ENCODE measurements around the gene METRNL.
"Not testable (repeated sequence)": the region's sequence is repeated elsewhere in the genome, so short reads cannot be mapped to it uniquely, and the experiment has no call there.

The METRNL gene, protein sequence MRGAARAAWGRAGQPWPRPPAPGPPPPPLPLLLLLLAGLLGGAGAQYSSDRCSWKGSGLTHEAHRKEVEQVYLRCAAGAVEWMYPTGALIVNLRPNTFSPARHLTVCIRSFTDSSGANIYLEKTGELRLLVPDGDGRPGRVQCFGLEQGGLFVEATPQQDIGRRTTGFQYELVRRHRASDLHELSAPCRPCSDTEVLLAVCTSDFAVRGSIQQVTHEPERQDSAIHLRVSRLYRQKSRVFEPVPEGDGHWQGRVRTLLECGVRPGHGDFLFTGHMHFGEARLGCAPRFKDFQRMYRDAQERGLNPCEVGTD

DNA sequence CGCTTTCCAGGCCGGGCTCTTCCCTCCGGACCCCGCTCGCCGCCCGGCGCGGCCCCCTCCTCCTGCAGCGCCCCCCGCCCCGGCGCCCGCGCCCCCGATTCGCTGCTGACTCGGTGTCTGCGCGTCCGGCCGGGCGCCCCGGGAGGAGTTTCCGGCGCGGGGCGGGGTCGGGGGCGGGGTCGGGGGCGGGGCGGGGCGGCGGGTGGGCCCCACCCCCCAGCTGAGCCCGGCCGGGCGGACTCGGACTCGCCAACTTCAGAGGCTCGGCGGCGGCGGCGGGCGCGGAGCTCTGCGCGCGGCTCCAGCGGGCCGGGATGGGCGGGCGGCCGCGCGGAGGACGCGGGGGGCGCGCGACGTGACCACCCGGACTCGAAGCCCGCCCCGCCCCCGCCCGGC is at the start of gene METRNL:
Gene METRNL, plus strand, starts transcription at position 258 of the 396 bp plus-strand sequence. CDS start 207 bp downstream, outside the sequence.
- peaks cover 24% of the 10 kb centered on the region for H3K4me1 Mint-ChIP-seq (ENCODE audit: low read depth)
- H3K27ac Mint-ChIP-seq = no peak within 1 kb of the TSS
- no peaks in the 10 kb centered on the region for H3K36me3 Mint-ChIP-seq
- no peak within 1 kb of the TSS for H3K4me3 Mint-ChIP-seq
- H3K27me3 Mint-ChIP-seq = no peaks in the 10 kb centered on the region
- no peaks in the 10 kb centered on the region for H3K9me3 Mint-ChIP-seq (ENCODE audit: low read depth)

- H3K36me3 Mint-ChIP-seq = peaks cover 2% of the 10 kb centered on the region
- H3K27me3 Mint-ChIP-seq = no peaks in the 10 kb centered on the region
- H3K27ac Mint-ChIP-seq = no peak overlapping the region
- H3K9me3 Mint-ChIP-seq (ENCODE audit: low read depth) = no peaks in the 10 kb centered on the region
- H3K4me3 Mint-ChIP-seq = no peak overlapping the region
- H3K4me1 Mint-ChIP-seq (ENCODE audit: low read depth) = peaks cover 22% of the 10 kb centered on the region
These were observed 49.0 kb upstream of the METRNL start for GRCh38 chr17:83030432-83030831.

DNA sequence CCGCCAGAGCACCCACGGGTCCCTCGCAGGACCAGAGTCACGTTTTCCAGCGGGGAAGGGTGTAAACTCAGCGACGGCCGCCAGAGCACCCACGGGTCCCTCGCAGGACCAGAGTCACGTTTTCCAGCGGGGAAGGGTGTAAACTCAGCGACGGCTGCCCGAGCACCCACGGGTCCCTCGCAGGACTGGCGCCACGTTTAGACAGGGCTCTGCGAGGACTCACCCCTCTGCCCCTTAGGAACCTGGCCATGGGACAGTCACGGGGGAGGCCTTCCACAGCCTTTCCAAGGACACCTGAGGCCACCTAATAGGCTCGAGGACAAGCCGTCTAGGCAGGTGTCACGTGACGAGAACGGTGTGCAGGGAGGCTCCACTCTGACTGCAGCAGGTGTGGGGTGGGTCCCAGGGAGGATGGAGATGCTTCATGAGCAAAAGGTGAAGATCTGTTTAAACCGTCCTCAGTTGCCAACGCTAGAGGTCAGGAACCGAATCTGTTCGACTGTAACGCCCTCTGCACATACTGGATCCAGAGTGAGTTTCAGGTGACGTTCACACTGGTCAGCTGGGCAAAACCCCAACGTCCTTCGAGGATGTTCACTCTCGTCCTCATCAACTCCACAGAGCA is 48.0 kb upstream of the METRNL start:
- H3K27me3 Mint-ChIP-seq = no peaks in the 10 kb centered on the region
- H3K4me3 Mint-ChIP-seq = no peak overlapping the region
- peaks cover 12% of the 10 kb centered on the region for H3K4me1 Mint-ChIP-seq (ENCODE audit: low read depth)
- H3K27ac Mint-ChIP-seq = no peak overlapping the region
- H3K36me3 Mint-ChIP-seq = peaks cover 7% of the 10 kb centered on the region
- H3K9me3 Mint-ChIP-seq (ENCODE audit: low read depth) = no peaks in the 10 kb centered on the region

GRCh38 chr17:83031946-83032451 is 47.4 kb upstream of the METRNL start:
- H3K4me1 Mint-ChIP-seq (ENCODE audit: low read depth) = peaks cover 10% of the 10 kb centered on the region
- not testable (repeated sequence) for H3K27ac Mint-ChIP-seq; H3K4me3 Mint-ChIP-seq; H3K9me3 Mint-ChIP-seq (ENCODE audit: low read depth); H3K27me3 Mint-ChIP-seq
- peaks cover 12% of the 10 kb centered on the region for H3K36me3 Mint-ChIP-seq

- Mint-ChIP-seq H3K9me3 (ENCODE audit: low read depth) (no peaks in the 10 kb centered on the region), H3K27me3 (no peaks in the 10 kb centered on the region), H3K4me3 (no peak overlapping the region), H3K27ac (no peak overlapping the region), H3K4me1 (ENCODE audit: low read depth) (peaks cover 5% of the 10 kb centered on the region), H3K36me3 (peaks cover 12% of the 10 kb centered on the region)
These were observed 46.6 kb upstream of the METRNL start for GRCh38 chr17:83032781-83033180.

DNA sequence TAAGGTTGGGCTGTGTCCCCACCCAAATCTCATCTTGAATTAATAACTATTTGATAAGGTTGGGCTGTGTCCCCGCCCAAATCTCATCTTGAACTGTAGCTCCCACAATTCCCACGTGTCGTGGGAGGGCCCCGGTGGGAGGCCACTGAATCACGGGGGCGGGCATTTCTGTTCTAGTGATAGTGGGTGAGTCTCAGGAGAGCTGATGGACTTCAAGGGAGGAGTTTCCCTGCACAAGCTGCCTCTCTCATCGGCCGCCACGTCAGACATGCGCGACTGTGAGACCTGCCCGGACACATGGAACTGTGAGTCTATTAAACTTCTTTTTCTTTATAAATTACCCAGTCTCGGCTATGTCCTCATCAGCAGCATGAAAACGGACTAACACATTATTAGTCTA is 44.9 kb upstream of the METRNL start:
- no peaks in the 10 kb centered on the region for H3K9me3 Mint-ChIP-seq (ENCODE audit: low read depth)
- H3K36me3 Mint-ChIP-seq = peaks cover 14% of the 10 kb centered on the region
- H3K4me1 Mint-ChIP-seq (ENCODE audit: low read depth) = peaks cover 1% of the 10 kb centered on the region
- H3K27ac Mint-ChIP-seq = no peak overlapping the region
- no peak overlapping the region for H3K4me3 Mint-ChIP-seq
- H3K27me3 Mint-ChIP-seq = no peaks in the 10 kb centered on the region

DNA sequence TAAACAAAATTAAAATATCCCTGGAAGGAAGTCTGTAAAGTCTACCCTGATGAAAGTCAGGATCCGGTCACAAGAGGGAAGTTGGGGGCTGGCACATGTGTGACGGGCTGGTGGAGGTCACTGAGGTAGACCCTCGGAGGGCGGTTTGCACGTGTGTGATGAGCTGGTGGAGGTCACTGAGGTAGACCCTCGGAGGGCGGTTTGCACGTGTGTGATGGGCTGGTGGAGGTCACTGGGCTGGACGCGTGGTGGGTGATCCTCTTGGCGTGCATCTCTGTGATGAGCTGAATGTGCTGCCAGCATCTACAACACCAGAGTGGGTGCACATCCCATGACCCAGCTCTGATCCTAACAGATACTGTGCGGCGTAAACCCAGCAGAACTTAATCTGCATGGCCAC is 43.7 kb upstream of the METRNL start:
- Mint-ChIP-seq H3K4me1 (ENCODE audit: low read depth) (no peaks in the 10 kb centered on the region), H3K27ac (no peak overlapping the region), H3K27me3 (no peaks in the 10 kb centered on the region), H3K9me3 (ENCODE audit: low read depth) (no peaks in the 10 kb centered on the region), H3K36me3 (peaks cover 19% of the 10 kb centered on the region), H3K4me3 (no peak overlapping the region)

DNA sequence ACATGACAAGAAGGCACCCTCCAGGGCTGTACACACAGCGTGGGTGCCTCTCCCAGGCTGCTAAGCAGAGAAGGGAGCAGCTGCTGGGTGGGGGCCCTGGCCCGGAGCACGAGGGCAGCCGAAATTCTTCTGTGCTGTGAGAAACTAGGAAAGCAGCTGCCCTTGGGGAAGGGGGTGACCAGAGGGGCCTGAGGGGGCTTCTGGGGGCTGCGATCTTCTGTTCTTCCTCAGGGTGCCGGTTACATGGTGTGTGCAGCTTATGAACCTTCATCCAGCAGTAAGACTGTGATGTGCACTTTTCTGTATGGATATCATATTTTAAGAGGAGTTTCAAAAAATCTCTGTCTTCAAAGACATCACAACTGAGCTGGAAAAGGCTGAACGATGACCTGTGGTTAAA is 43.2 kb upstream of the METRNL start:
- Mint-ChIP-seq H3K27me3 (no peaks in the 10 kb centered on the region), H3K36me3 (peaks cover 22% of the 10 kb centered on the region), H3K27ac (no peak overlapping the region), H3K4me3 (no peak overlapping the region), H3K9me3 (ENCODE audit: low read depth) (peaks cover 3% of the 10 kb centered on the region), H3K4me1 (ENCODE audit: low read depth) (no peaks in the 10 kb centered on the region)

DNA sequence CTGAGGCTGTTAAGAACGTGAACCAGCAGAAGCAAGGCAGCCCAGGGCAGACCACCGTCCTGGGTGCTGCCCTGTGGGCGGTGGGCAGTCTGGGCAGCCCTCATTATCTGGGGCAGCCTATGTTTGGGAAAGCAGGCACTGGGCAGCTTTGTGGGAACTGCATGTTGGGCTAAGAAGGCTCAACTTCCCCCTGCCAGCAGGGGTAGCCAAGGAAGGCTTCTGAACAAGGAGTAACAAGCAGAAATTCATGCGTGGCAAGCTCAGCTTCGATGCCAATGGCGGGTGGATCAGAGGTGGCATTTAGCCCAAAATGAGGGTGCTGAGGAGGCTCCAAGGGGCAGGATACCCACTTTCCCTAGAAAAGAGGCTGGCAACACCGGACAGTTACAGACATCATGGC is 42.7 kb upstream of the METRNL start:
- Mint-ChIP-seq H3K36me3 (peaks cover 27% of the 10 kb centered on the region), H3K27me3 (no peaks in the 10 kb centered on the region), H3K4me1 (ENCODE audit: low read depth) (no peaks in the 10 kb centered on the region), H3K4me3 (no peak overlapping the region), H3K9me3 (ENCODE audit: low read depth) (peaks cover 4% of the 10 kb centered on the region), H3K27ac (no peak overlapping the region)

- Mint-ChIP-seq H3K27ac (no peak overlapping the region), H3K27me3 (no peaks in the 10 kb centered on the region), H3K4me3 (no peak overlapping the region), H3K9me3 (ENCODE audit: low read depth) (peaks cover 5% of the 10 kb centered on the region), H3K36me3 (peaks cover 29% of the 10 kb centered on the region), H3K4me1 (ENCODE audit: low read depth) (no peaks in the 10 kb centered on the region)
These were observed 42.1 kb upstream of the METRNL start for GRCh38 chr17:83037084-83037873.

DNA sequence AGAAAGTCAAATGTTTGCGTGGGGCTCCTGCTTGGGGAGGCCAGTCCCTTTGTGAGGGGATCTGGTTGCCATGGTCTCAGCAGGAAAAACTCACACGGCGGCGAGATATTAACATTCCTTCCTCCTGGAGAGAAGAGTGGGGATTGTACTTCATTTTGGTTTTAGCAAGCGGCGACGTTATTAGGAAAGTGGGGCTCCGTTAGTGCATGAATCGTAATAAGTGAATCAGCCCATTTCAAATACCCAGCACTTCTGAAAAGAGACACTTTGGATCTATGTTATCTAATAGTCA is 41.6 kb upstream of the METRNL start:
- H3K27ac Mint-ChIP-seq = no peak overlapping the region
- H3K27me3 Mint-ChIP-seq = no peaks in the 10 kb centered on the region
- H3K4me1 Mint-ChIP-seq (ENCODE audit: low read depth) = no peaks in the 10 kb centered on the region
- peaks cover 34% of the 10 kb centered on the region for H3K36me3 Mint-ChIP-seq
- H3K9me3 Mint-ChIP-seq (ENCODE audit: low read depth) = peaks cover 11% of the 10 kb centered on the region
- H3K4me3 Mint-ChIP-seq = no peak overlapping the region

DNA sequence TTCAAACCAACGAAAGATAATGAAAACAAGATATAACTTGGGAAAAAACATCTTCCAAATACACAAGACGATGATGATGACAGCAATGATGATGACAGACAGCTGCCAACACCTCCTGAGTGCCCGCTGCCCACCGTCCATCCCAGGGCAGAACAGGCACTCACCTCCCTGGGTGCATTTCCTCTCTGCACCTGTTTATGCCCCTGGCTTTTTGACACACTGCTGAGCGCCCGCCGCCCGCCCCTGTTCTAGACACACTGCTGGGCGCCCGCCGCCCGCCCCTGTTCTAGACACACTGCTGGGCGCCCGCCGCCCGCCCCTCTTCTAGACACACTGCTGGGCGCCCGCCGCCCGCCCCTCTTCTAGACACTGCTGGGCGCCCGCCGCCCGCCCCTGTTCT is 40.4 kb upstream of the METRNL start:
- not testable (repeated sequence) for H3K27ac Mint-ChIP-seq; H3K4me3 Mint-ChIP-seq; H3K4me1 Mint-ChIP-seq (ENCODE audit: low read depth); H3K27me3 Mint-ChIP-seq
- Mint-ChIP-seq H3K36me3 (peaks cover 45% of the 10 kb centered on the region), H3K9me3 (ENCODE audit: low read depth) (peaks cover 12% of the 10 kb centered on the region)

DNA sequence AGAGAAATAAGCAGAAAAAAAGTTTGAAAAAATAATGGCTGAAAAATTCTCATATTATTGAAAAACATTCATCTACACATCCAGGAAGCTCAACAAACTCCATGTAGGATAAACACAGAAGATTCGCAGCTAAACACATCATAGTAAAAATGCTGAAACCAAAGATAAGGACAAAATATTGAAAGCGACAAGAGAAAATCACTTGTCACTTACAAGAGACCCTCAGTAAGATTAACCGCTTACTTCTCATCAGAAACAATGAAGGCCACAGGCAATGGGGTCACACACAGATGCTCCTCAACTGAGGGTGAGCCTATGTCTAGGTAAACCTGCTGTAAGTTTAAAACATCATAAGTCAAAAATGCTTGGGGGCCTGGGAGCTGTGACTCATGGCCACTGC is 38.1 kb upstream of the METRNL start:
- peaks cover 12% of the 10 kb centered on the region for H3K9me3 Mint-ChIP-seq (ENCODE audit: low read depth)
- peaks cover 13% of the 10 kb centered on the region for H3K4me1 Mint-ChIP-seq (ENCODE audit: low read depth)
- H3K27ac Mint-ChIP-seq = no peak overlapping the region
- H3K27me3 Mint-ChIP-seq = no peaks in the 10 kb centered on the region
- H3K4me3 Mint-ChIP-seq = no peak overlapping the region
- peaks cover 43% of the 10 kb centered on the region for H3K36me3 Mint-ChIP-seq

GRCh38 chr17:83042522-83043158 is 36.8 kb upstream of the METRNL start:
- Mint-ChIP-seq H3K4me3 (no peak overlapping the region), H3K9me3 (ENCODE audit: low read depth) (peaks cover 12% of the 10 kb centered on the region), H3K27me3 (no peaks in the 10 kb centered on the region), H3K4me1 (ENCODE audit: low read depth) (peaks cover 15% of the 10 kb centered on the region), H3K27ac (no peak overlapping the region), H3K36me3 (peaks cover 43% of the 10 kb centered on the region)

- not testable (repeated sequence) for H3K27ac Mint-ChIP-seq, H3K4me3 Mint-ChIP-seq, H3K27me3 Mint-ChIP-seq
- Mint-ChIP-seq H3K4me1 (ENCODE audit: low read depth) (peaks cover 30% of the 10 kb centered on the region), H3K36me3 (peaks cover 43% of the 10 kb centered on the region), H3K9me3 (ENCODE audit: low read depth) (peaks cover 12% of the 10 kb centered on the region)
These were observed 34.9 kb upstream of the METRNL start for GRCh38 chr17:83044479-83044878.

All from activated naive CD8-positive, alpha-beta T cell (primary cell).